Coronary artery (tissue), 2 donors: ENCODE measurements around the gene NAT8L.

Source experiments
- DNase-seq: peaks from one replicate; pipeline ENCODE4 v3.0.0-alpha.2; 2017; ENCODE audit warnings: low spot score
- H3K27ac ChIP-seq, 2 donors: fragments of 200-600 bp; sonication (generic); one replicate each; pipeline ENCODE4 v1.5.1; 2016 to 2019
- H3K4me3 ChIP-seq: fragments of 200-600 bp; sonication (generic); 2 replicates; pipeline ENCODE4 v1.5.1; 2016; ENCODE audit warnings: mild to moderate bottlenecking, moderate library complexity
- TF ChIP-seq, protein P1 (sequence below): fragments of 200-600 bp; sonication (generic); IDR thresholded peaks from one replicate; pipeline ENCODE4 v1.5.1; 2019; ENCODE audit warnings: antibody characterized with exemption

Gene NAT8L

DNA sequence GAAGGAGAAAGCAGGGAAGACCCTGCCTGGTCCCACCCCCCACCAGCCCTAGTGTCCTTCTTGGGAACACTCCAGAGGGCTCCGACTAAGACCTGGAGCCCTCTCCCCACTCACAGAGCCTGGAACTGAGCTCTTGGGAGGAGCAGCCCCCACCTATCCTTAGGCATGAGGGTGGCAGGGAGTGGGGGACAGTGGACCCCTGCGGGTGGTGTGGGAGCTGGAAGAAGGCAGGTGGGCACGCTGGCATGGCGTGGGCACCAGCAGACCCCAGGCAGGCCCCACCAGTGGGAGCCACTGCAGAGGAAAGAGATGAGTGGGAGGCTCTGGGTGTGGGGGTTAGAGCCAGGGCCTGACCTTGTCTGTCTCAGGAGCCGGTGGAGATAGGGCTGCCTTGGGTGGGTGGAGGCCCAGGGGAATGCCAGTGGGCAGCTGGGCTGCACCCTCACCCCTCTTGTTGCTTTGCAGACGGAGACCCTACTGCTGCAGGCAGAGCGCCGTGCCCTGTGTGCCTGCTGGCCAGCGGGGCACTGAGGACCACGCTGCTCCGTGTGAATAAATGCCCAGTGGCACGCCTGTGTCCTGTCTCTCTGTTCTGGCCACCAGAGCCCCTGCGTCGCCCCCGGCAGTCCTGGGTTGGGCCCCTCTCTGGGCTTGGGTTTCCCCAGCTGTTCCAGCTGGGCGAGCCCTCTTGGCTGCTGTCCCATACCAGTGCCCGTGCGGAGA is 15.6 kb upstream of the NAT8L start:
- Histone ChIP-seq H3K27ac (no peak overlapping the region), H3K4me3 (no peak overlapping the region)
- TF ChIP-seq, protein P1, sequence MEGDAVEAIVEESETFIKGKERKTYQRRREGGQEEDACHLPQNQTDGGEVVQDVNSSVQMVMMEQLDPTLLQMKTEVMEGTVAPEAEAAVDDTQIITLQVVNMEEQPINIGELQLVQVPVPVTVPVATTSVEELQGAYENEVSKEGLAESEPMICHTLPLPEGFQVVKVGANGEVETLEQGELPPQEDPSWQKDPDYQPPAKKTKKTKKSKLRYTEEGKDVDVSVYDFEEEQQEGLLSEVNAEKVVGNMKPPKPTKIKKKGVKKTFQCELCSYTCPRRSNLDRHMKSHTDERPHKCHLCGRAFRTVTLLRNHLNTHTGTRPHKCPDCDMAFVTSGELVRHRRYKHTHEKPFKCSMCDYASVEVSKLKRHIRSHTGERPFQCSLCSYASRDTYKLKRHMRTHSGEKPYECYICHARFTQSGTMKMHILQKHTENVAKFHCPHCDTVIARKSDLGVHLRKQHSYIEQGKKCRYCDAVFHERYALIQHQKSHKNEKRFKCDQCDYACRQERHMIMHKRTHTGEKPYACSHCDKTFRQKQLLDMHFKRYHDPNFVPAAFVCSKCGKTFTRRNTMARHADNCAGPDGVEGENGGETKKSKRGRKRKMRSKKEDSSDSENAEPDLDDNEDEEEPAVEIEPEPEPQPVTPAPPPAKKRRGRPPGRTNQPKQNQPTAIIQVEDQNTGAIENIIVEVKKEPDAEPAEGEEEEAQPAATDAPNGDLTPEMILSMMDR: no peak
- no peak for DNase-seq

DNA sequence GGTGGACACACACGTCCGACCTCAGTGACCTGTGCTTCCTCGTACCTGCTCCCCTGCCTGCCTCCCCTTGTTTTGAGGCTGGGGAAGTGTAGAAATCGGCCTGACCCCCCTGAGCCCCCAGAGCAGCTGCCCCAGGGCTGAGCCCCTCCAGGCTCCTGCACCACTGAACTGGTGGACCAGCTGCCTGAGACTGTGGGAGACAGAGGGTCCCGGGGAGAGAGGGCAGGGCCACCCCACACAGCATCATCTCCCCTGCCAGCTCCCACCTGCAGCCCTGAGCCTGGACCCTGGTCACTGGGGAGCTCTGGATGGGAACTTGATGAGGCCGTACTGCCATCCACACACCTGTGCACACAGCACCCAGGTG is 15.0 kb upstream of the NAT8L start:
- no peak overlapping the region for H3K27ac ChIP-seq
- H3K4me3 ChIP-seq: no peak overlapping the region
- DNase-seq: no peak
- TF ChIP-seq, protein P1: no peak

DNA sequence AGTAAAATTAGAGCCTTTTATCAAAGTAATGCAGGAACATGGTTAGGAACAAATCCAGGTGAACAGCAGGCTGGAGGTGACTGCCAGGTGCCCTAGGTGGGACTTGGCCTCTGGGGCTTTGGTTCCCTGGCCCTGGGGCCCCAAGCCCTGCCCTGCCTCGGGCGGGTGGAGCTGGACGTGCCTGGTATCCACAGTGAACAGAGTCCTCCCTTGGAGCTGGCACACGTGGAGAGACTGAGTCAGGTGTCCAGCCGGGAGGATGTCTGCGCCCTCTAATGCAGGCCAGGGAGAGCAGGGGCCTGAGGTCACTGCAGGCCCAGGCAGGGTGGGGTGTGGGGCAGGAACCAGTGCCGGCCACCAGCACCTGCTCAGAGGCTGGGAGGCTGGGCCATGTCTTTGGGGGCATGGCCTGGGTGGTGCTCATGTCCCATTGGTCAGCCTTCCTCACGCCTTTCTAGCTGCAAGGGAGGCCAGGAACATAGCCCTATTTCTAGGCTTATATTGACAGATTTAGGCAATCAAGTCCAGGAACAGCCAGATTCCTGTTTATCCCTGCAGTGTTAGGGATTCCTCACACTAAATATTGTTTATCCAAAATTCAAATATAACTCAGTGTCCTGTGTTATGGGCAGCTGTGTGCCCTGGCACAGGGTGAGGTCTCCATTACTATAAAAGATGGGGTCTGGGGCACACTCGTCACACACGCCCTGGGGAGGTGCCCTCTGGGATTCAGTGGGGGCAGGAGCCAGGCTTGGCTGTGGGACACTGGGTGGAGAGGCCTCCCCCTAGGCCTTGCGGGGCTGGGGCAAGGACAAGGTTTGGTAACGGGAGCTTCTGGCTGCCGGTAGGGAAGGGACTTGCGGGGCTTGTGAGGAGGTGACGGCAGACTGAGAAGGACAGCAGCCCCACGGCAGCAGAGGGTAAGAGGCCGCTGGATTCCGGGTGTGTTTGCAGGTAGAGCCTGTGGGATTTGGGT is 14.3 kb upstream of the NAT8L start:
- no peak overlapping the region for H3K4me3 ChIP-seq
- H3K27ac ChIP-seq: no peak overlapping the region
- TF ChIP-seq, protein P1: no peak
- no peak for DNase-seq

DNA sequence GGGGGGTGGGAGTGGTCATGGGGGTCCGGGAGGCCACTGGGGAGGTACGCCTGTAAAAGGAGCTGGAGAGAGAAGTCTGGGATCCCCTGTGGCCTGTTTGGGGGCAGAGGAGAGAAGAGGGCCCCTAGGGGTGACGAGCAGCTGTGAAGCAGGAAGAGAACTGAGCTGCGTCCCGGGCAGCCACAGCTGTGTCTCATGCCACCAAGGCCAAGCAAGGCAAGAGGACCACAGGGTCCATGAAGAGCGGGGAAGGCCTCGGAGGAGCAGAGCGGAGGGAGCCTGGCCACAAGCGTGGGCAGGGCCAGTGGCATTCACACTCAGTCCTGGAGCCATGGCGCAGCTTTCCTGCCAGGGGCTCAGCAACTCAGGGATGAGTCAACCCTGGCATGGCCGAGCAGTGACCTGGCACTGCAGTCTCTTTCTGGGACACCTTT is 13.6 kb upstream of the NAT8L start:
- Histone ChIP-seq H3K4me3 (no peak overlapping the region), H3K27ac (no peak overlapping the region)
- no peak for DNase-seq
- TF ChIP-seq, protein P1: no peak

DNA sequence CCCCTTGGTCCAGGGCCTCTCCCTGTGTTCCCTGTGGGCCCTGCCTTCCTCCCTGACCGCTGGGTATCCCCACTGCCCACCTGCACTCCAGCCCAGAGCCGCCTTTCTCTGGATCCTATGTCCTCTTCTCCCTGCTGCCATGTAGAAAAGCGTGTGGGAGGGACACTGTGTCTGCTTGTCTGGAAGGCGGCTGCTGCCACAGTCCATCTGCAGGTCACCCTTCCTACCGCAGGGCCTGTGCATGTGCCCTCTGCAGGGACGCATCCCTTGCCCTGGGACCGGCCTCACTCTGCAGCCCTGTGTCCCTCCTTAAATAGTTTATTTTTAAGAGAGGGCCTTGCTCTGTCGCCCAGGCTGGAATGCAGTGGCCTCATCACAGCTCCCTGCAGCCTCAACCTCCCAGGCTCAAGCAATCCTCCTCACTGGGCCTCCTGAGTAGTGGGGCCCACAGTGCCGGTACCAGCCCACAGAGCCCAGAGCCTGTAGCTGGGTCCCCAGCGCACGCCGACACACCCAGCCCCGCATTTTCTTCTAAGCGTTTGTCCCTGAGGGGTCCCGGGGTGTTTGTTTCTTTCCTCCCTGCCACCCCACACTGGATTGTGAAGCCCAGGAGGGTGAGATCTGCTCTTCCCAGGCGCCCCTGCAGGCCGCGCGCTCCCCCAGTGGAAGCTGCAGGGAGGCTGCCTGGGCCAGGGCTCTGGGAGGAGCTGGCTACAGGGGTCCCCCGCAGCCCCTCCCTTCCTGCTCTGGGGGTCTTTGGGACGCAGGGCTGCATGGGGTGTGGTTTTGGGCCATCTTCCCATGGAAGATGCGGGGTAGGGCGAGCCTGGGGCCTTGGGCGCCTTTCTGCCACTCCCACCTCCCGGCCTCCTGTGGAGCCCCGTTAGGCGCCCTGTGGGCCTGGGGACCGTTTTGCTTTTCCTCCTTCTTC is 12.8 kb upstream of the NAT8L start:
- Histone ChIP-seq H3K4me3 (no peak overlapping the region), H3K27ac (no peak overlapping the region)
- TF ChIP-seq, protein P1: no peak
- DNase-seq: no peak

DNA sequence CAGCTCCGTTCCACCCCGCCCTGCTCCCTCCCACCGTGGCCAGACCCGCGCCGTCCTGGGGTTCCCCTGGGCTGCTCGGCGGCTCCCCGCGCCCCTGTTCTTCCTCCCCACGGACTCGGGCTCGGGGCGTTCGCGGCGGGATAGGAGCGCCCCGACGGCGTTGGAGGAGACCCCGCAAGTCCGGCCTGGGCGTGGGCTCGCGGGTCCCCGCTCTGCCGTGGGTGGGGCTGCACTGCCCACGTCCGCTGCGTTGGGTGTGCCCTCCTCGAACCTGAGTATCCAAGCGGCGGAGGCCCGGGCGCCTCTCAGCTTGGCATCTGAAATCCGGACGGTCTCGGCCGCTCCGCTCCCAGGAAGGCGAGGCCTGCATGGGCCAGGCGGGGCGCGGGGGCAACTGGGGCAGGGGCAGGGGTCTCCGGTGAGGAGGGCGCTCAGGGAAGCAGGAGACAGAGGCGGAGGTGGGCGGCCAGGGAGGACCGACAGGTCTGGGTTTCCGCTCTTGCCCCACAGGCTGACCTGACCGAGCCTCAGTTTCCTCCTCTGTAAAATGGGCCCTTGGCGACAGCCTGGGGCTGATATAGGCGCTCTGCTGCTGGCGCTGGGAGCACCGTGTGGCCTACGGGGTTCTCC is 12.0 kb upstream of the NAT8L start:
- Histone ChIP-seq H3K4me3 (no peak overlapping the region), H3K27ac (no peak overlapping the region)
- no peak for DNase-seq
- TF ChIP-seq, protein P1: no peak
